Panc1 (cell line): Measurements from ENCODE around the gene H2AZ2.

Experiments used
- POLR2AphosphoS5 ChIP-seq: IDR thresholded peaks from 2 replicates; pipeline ENCODE4 v1.6.1; 2012; ENCODE audit warnings: mild to moderate bottlenecking, low read depth, low read length, moderate library complexity
- TF ChIP-seq, protein P1 (sequence below): fragments of 450-650 bp; IDR thresholded peaks from 2 replicates; pipeline ENCODE4 v1.5.1; 2017; ENCODE audit warnings: mild to moderate bottlenecking
- TF ChIP-seq, protein P2 (sequence below), 2 experiments: IDR thresholded peaks; 2 replicates each; pipeline ENCODE4 v1.6.1; 2011 to 2012; ENCODE audit warnings: low read depth in 2 of 2, control low read depth in 1 of 2, low read length in 1 of 2, mild to moderate bottlenecking in 1 of 2, moderate library complexity in 1 of 2; ENCODE audit not compliant: insufficient read depth in 1 of 2

DNA sequence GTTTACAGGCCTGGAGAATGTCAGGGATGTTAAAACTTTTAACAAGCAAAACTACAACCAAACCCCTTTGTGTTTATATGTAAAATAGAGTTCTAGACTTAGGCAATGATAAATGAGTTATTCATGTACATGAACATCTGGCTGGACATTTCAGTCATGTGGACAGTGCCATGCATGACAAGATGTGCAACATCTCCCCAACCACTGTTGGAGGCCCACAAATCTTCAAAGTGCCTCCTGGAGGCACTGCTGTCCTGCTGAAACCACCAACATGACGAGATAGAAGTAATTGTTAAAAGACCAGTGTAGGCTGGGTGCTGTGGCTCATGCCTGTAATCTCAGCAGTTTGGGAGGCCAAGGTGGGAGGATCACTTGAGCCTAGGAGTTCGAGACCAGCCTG lies 33.0 kb downstream of the H2AZ2 start:
- TF ChIP-seq, protein P1, sequence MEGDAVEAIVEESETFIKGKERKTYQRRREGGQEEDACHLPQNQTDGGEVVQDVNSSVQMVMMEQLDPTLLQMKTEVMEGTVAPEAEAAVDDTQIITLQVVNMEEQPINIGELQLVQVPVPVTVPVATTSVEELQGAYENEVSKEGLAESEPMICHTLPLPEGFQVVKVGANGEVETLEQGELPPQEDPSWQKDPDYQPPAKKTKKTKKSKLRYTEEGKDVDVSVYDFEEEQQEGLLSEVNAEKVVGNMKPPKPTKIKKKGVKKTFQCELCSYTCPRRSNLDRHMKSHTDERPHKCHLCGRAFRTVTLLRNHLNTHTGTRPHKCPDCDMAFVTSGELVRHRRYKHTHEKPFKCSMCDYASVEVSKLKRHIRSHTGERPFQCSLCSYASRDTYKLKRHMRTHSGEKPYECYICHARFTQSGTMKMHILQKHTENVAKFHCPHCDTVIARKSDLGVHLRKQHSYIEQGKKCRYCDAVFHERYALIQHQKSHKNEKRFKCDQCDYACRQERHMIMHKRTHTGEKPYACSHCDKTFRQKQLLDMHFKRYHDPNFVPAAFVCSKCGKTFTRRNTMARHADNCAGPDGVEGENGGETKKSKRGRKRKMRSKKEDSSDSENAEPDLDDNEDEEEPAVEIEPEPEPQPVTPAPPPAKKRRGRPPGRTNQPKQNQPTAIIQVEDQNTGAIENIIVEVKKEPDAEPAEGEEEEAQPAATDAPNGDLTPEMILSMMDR = no peak
- TF ChIP-seq POLR2AphosphoS5 = no peak
- TF ChIP-seq, protein P2, sequence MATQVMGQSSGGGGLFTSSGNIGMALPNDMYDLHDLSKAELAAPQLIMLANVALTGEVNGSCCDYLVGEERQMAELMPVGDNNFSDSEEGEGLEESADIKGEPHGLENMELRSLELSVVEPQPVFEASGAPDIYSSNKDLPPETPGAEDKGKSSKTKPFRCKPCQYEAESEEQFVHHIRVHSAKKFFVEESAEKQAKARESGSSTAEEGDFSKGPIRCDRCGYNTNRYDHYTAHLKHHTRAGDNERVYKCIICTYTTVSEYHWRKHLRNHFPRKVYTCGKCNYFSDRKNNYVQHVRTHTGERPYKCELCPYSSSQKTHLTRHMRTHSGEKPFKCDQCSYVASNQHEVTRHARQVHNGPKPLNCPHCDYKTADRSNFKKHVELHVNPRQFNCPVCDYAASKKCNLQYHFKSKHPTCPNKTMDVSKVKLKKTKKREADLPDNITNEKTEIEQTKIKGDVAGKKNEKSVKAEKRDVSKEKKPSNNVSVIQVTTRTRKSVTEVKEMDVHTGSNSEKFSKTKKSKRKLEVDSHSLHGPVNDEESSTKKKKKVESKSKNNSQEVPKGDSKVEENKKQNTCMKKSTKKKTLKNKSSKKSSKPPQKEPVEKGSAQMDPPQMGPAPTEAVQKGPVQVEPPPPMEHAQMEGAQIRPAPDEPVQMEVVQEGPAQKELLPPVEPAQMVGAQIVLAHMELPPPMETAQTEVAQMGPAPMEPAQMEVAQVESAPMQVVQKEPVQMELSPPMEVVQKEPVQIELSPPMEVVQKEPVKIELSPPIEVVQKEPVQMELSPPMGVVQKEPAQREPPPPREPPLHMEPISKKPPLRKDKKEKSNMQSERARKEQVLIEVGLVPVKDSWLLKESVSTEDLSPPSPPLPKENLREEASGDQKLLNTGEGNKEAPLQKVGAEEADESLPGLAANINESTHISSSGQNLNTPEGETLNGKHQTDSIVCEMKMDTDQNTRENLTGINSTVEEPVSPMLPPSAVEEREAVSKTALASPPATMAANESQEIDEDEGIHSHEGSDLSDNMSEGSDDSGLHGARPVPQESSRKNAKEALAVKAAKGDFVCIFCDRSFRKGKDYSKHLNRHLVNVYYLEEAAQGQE (IDR thresholded peaks at IDR 0.05; ENCODE audit: insufficient read depth in 1 of 2, low read depth in 2 of 2, low read length in 1 of 2) = no peak
